Mononuclear cell (primary cell): ENCODE data around the gene AKT3. TPM values are rescaled to one million over a fixed set of nuclear protein-coding genes. Genes with fewer than 3 reads are reported as not detected.
"Not testable (repeated sequence)": the region's sequence is repeated elsewhere in the genome, so short reads cannot be mapped to it uniquely, and the experiment has no call there.

Experiments used
- H3K27me3 ChIP-seq: 2 replicates; pipeline ENCODE4 v1.6.0; 2011; ENCODE audit warnings: low read length, control low read depth; ENCODE audit not compliant: insufficient read depth
- H3K4me1 ChIP-seq: 2 replicates; pipeline ENCODE4 v1.5.1; 2011; ENCODE audit warnings: mild to moderate bottlenecking, low read length, control low read depth; ENCODE audit not compliant: insufficient read depth
- H3K4me3 ChIP-seq: 2 replicates; pipeline ENCODE4 v1.5.1; 2011; ENCODE audit warnings: mild to moderate bottlenecking, low read length, moderate library complexity
- H3K9me3 ChIP-seq: 2 replicates; pipeline ENCODE4 v1.5.1; 2011; ENCODE audit warnings: low read depth, mild to moderate bottlenecking, control low read depth, low read length
- total RNA-seq: library from RNA; depleted of rRNA; stranded (reverse); fragments of >200 nt; gene quantifications from one replicate; pipeline ENCODE4 v1.2.3, GENCODE V29; 2012

AKT3 gene
- total RNA-seq, 1 donor: 69.7 TPM

DNA sequence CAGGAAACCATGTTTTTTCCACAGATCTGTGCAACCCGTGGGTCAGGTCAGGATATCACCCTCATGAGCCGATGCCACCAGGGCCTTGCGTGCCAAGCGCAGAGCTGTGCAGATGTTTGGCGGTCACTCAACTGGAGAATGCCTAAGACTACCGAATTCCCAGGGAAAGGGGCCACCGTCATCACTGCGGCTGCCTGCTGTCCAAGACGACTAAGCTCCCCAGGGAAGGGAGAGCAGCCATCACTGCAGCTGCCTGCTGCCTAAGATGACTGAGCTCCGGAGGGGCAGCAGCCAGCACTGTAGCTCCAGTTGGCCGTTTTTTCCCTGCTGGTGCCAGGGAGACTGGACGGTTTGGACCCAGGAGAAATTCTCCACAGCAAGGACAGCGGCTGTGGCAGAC lies 31.1 kb downstream of the AKT3 start:
- Histone ChIP-seq H3K4me3 (no peak overlapping the region), H3K4me1 (no peaks in the 10 kb centered on the region), H3K9me3 (peaks cover 33% of the 10 kb centered on the region), H3K27me3 (no peaks in the 10 kb centered on the region)

DNA sequence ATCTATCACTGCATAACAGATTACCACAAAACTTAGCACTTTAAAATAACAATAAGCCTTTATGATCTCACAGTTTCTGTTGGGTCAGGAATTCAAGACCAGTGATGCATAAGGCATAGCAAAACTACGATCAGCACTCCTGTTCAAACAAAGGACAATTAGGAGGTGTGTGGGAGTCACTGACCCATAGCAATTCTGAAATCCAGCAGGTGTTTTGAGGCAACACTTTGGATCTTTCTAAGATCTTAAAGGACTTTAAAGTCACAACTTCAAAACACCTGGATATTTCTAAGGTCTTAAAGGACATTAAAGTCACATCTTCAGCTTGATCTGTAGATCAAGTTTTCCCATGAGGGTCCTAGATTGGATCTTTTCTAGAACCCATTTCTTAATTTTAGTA lies 35.3 kb downstream of the AKT3 start:
- Histone ChIP-seq H3K9me3 (peaks cover 9% of the 10 kb centered on the region), H3K4me1 (no peaks in the 10 kb centered on the region), H3K4me3 (no peak overlapping the region), H3K27me3 (no peaks in the 10 kb centered on the region)

DNA sequence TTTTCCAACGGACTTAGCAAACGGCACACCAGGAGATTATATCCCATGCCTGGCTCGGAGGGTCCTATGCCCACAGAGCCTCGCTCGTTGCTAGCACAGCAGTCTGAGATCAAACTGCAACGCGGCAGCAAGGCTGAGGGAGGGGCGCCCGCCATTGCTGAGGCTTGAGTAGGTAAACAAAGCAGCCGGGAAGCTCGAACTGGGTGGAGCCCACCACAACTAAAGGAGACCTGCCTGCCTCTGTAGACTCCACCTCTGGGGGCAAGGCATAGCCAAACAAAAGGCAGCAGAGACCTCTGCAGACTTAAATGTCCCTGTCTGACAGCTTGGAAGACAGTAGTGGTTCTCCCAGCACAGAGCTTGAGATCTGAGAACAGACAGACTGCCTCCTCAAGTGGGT lies 42.7 kb downstream of the AKT3 start:
- H3K4me1 ChIP-seq, H3K4me3 ChIP-seq: not testable (repeated sequence)

DNA sequence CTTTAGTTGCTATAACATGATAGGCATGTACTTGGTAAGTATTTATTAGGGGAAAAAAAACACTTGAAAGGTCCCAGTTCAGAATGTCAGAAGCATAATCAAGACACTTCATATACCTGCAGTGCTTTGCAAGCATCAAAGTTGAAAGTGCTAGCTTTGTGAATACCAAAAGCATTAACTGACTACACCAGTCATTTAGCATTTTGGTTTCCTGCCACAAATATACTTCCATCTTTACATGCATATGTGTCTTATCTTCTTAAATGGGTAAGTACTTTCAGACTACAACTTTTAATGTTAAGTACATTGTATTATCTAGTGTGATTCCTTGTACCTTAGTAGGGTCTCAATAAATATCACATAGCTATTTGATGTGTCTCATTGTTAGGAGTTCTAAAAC lies 43.7 kb downstream of the AKT3 start:
- no peaks in the 10 kb centered on the region for H3K27me3 ChIP-seq
- H3K4me1 ChIP-seq: peaks cover 5% of the 10 kb centered on the region
- no peaks in the 10 kb centered on the region for H3K9me3 ChIP-seq
- H3K4me3 ChIP-seq: no peak overlapping the region

More for the DNA sequence above, 42.7 kb downstream of the AKT3 start:
- H3K9me3 ChIP-seq, H3K27me3 ChIP-seq: not testable (repeated sequence)

DNA sequence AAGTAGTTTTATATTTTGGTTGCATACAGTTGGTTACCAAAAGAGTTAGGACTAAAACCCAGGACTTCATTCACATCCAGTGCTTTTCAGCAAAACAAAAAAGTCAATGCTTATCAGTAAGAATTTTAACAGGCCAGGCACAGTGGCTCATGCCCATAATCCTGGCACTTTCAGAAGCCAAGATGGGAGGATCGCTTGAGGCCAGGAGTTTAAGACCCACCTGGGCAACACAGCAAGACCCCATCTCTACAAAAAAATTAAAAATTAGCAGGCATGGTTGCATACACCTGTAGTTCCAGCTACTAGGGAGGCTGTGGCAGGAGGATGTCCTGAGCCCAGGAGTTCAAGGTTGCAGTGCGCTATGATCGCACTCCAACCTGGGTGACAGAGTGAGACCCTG lies 47.3 kb downstream of the AKT3 start:
- Histone ChIP-seq H3K4me3 (no peak overlapping the region), H3K4me1 (peaks cover 5% of the 10 kb centered on the region), H3K27me3 (no peaks in the 10 kb centered on the region), H3K9me3 (no peaks in the 10 kb centered on the region)

DNA sequence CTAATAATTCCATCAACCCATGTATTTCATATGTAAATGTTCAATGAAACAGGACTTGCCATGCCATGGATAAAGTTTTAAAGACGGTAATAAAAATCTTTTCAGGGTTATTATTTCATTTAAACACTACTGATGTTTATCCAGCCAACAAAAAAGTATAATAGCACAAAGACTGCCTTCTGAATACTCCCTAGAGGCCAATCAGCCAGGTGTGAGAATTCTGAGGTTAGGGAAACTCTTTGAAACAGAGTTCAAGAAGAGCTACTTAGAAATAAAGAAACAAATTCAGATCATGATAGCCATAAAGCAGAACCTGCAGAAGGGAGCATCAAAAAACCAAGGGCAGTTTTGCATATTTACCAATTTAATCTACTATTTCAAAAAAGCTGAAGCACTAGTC lies 48.7 kb downstream of the AKT3 start:
- Histone ChIP-seq H3K4me3 (no peak overlapping the region), H3K9me3 (no peaks in the 10 kb centered on the region), H3K4me1 (peaks cover 5% of the 10 kb centered on the region), H3K27me3 (no peaks in the 10 kb centered on the region)

DNA sequence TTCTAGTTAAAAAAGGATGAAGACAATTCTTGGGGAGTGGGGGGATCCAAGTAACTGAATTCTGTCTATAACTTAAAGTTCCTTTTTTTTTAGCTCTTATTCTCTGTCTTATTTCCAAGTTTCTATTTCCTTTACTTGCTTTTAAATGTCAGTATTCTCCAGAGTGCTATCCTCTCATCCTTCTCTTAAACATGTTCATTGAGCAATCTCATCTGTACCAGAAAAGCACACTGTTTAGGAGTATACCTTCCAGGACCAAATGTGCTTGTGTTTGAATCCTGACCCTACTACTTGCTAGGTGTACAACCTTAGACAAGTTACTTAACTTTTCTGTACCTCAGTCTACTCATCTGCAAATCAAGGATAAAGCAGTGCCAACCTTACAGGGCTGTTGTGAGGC lies 50.1 kb downstream of the AKT3 start:
- H3K4me1 ChIP-seq: peaks cover 5% of the 10 kb centered on the region

DNA sequence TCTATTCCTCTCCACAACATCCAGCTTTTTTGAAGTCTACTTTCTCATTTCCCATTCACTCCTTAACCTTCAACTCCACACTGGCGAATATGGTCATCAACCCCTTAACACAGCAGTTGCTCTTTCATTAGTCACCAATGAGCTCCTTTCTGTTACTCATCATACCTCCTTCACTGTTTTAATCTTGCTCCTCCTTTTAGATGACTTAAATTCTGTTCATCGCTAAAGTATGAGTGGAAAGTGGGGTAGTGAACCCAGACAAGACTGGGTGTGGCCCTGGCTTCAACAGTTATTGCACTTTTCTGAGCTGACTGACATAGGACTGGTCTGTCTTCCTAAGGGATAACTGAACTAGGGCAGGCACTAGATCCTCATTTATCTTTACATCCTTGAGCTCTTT lies 51.3 kb downstream of the AKT3 start:
- H3K4me1 ChIP-seq: peaks cover 3% of the 10 kb centered on the region
- H3K4me3 ChIP-seq: no peak overlapping the region
- H3K27me3 ChIP-seq: no peaks in the 10 kb centered on the region
- no peaks in the 10 kb centered on the region for H3K9me3 ChIP-seq

More for the DNA sequence above, 50.1 kb downstream of the AKT3 start:
- Histone ChIP-seq H3K4me3 (no peak overlapping the region), H3K9me3 (no peaks in the 10 kb centered on the region), H3K27me3 (no peaks in the 10 kb centered on the region)

DNA sequence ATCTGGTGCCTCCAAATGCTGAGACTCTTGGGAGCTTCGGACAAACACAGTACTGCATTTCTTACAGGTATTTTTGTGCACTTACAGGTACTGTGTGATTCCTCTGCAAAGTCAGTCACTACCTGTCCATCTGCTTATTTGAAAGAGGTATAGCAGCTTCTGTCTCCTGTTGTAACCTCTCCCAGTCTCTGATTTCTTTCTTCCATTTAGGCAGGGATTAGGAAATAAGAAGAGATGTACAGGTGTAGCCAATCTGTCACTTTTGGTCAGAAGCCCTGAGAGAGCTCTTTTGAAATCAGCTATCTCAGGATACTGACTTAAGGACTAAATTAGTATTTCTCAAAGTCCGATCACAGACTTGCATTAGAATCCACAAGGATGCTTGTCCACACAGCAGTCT lies 54.0 kb downstream of the AKT3 start:
- Histone ChIP-seq H3K4me1 (peaks cover 4% of the 10 kb centered on the region), H3K4me3 (no peak overlapping the region), H3K9me3 (no peaks in the 10 kb centered on the region), H3K27me3 (no peaks in the 10 kb centered on the region)

DNA sequence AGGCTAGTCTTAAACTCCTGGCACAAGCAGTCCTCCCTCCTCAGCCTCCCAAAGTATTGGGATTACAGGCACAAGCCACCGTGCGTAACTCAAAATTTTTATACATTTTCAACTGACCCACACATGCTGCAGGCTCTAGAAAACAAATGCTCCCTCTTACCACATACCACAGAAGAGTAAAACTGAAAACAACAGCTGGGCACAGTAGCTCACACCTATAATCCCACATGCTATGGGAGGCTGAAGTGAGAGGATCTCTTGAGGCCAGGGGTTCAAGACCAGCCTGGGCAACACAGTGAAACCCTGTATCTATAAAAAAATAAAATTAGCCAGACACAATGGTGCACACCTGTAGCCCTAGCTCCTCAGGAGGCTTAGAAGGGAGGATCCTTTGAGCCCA lies 56.7 kb downstream of the AKT3 start:
- Histone ChIP-seq H3K4me3 (no peak overlapping the region), H3K4me1 (peaks cover 4% of the 10 kb centered on the region), H3K27me3 (no peaks in the 10 kb centered on the region), H3K9me3 (no peaks in the 10 kb centered on the region)

DNA sequence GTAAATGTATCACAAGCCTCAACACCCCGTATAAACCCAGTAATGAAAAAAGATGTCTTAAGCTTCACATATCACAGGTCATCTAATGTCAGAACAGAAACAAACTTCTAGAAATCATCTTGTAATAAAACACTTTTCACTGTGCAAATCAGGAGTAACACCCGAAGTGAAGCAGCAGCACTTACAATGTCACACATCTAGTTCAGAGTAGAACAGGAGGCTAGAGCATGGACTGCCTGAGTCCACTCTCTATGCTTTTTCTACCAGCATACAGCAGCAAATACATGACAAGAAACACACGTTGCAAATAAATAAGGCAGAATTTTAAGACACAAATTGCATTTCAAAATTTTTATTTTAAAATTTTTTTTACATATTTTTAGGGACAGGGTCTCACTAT lies 57.2 kb downstream of the AKT3 start:
- no peaks in the 10 kb centered on the region for H3K27me3 ChIP-seq
- H3K9me3 ChIP-seq: no peaks in the 10 kb centered on the region
- no peak overlapping the region for H3K4me3 ChIP-seq
- peaks cover 4% of the 10 kb centered on the region for H3K4me1 ChIP-seq

DNA sequence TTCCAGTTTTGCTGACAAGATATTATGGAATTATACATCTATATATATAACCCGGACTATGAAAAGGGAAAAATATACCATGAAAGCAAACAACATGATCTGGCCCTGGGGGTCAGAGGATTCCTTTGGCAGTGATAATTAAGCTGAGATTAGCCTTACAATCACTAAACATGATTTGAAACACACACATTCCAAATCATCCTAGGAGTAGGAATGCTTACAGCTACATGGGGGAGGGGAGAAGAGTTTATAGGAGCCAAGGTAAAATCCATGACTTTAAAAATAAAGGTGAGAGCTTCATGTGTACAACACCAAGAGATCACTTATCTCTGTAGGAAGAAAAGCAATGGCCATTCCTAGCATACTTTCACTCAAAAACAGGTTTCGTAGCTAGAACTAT lies 57.6 kb downstream of the AKT3 start:
- Histone ChIP-seq H3K4me1 (peaks cover 4% of the 10 kb centered on the region), H3K27me3 (no peaks in the 10 kb centered on the region), H3K4me3 (no peak overlapping the region), H3K9me3 (no peaks in the 10 kb centered on the region)

DNA sequence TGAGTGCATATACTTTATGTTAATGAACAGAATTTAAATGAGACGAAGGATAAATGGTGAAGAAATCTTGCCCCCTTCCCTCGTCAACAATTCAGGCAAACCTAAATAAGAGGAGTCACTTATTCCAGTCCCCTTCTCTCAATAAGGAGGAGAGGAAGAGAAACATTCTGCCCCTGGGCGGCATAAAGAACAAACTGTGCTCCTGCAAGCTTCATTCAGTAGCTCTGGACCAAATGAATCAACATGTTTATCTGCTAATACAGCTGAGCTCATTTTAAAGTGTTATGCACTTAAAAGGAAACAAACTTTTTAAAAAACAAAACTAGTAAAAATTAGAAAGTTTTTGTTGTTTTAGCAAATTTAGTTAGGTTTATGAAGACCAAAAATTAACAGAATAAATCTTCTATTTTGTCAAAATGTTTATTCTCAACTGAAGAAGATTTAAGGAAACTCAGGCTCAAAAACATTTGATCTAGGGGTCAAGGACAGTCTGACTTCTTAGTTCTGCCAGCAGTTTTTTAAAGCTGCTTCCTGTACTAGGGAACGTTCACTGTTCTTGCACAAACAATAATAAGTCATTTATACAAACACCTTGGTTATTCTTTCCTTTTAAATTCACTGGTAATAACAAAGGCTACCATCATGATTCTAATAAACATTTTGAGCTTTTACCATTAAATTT lies 58.3 kb downstream of the AKT3 start:
- H3K9me3 ChIP-seq: no peaks in the 10 kb centered on the region
- H3K4me3 ChIP-seq: no peak overlapping the region
- H3K4me1 ChIP-seq: peaks cover 4% of the 10 kb centered on the region
- H3K27me3 ChIP-seq: no peaks in the 10 kb centered on the region

DNA sequence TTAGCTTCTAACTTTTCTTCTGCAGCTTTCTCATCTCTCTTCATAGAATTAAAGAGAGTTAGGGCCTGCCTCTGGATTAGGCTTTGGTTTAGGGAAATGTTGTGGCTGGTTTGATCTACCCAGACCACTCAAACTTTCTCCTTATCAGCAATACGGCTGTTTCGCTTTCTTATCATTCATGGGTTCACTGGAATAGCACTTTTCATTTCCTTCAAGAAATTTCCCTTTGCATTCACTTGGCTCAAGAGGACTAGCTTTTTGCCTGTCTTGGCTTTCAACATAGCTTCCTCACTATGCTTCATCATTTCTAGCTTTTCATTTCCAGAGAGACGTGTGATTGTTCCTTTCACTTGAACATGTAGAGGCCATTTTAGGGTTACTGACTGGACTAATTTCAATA lies 59.6 kb downstream of the AKT3 start:
- Histone ChIP-seq H3K9me3 (no peaks in the 10 kb centered on the region), H3K4me3 (no peak overlapping the region), H3K4me1 (peaks cover 4% of the 10 kb centered on the region), H3K27me3 (no peaks in the 10 kb centered on the region)

DNA sequence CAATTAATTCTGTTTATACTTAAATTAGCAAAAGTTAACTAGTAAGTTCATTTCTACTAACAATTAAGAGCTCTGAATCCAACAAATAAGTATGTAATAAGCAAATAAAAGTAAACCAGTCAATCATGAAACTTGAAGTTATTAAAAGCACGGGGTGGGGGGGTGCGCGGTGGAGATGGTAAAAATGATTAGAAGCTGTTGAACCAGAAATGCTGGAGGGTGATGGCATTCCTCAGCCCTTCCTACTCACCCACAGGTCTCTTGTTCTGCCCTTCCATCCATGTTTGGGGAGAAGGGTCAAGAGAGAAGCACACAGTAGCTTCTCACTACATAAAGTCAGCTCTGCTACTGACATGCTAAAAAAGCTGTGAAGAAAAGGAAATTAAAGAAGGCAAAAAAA lies 63.5 kb downstream of the AKT3 start:
- Histone ChIP-seq H3K4me3 (no peak overlapping the region), H3K9me3 (no peaks in the 10 kb centered on the region), H3K4me1 (no peaks in the 10 kb centered on the region), H3K27me3 (no peaks in the 10 kb centered on the region)

DNA sequence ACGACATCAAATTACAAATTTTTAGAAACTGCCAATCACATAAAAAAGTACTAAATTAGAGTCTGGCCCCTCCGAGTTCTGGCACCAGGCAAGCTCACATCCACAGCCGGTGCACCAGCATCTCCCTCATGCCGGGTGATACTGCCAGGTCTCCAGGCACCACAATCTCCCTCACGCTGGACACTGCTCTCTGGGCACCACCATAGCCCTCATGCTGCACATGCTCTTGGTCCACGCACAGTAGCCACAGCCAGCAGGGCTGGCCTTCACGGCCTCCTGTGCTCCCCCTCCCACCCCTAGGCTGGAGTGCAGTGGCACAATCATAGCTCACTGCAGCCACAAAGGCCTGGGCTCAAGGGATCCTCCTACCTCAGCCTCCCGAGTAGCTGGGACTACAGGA lies 65.5 kb downstream of the AKT3 start:
- Histone ChIP-seq H3K4me3 (no peak overlapping the region), H3K27me3 (no peaks in the 10 kb centered on the region), H3K4me1 (no peaks in the 10 kb centered on the region), H3K9me3 (no peaks in the 10 kb centered on the region)
